NT2/D1 (cell line): Measurements from ENCODE around the gene TBC1D7.

Experiments
- DNase-seq: peaks from one replicate; pipeline ENCODE4 v3.0.0-alpha.2; 2011; ENCODE audit warnings: low read depth, low spot score
- H3K27me3 ChIP-seq: 2 replicates; pipeline ENCODE4 v1.6.0; 2011; ENCODE audit warnings: mild to moderate bottlenecking; ENCODE audit not compliant: insufficient read length, insufficient read depth
- H3K36me3 ChIP-seq: 2 replicates; pipeline ENCODE4 v1.6.1; 2011; ENCODE audit warnings: mild to moderate bottlenecking, low read length, mixed read lengths; ENCODE audit not compliant: insufficient read depth, insufficient read length
- H3K4me1 ChIP-seq: 2 replicates; pipeline ENCODE4 v1.5.1; 2011; ENCODE audit not compliant: insufficient read depth, insufficient read length
- H3K4me3 ChIP-seq: 2 replicates; pipeline ENCODE4 v1.5.1; 2011; ENCODE audit warnings: low read depth; ENCODE audit not compliant: insufficient read length
- H3K9ac ChIP-seq: 2 replicates; pipeline ENCODE4 v1.6.0; 2011; ENCODE audit warnings: low read depth; ENCODE audit not compliant: insufficient read length
- H3K9me3 ChIP-seq: 2 replicates; pipeline ENCODE4 v1.5.1; 2011; ENCODE audit warnings: mild to moderate bottlenecking, low read length; ENCODE audit not compliant: insufficient read depth
- SUZ12 ChIP-seq: IDR thresholded peaks from 2 replicates; pipeline ENCODE4 v1.6.1; 2011; ENCODE audit not compliant: insufficient read length, insufficient read depth; ENCODE audit errors: extremely low read depth
- YY1 ChIP-seq: IDR thresholded peaks from 2 replicates; pipeline ENCODE4 v1.6.1; 2011; ENCODE audit not compliant: insufficient read length, insufficient read depth
- ZNF274 ChIP-seq: IDR thresholded peaks from 2 replicates; pipeline ENCODE4 v1.6.1; 2011; ENCODE audit warnings: mild to moderate bottlenecking, low read depth, low read length

The TBC1D7 gene

DNA sequence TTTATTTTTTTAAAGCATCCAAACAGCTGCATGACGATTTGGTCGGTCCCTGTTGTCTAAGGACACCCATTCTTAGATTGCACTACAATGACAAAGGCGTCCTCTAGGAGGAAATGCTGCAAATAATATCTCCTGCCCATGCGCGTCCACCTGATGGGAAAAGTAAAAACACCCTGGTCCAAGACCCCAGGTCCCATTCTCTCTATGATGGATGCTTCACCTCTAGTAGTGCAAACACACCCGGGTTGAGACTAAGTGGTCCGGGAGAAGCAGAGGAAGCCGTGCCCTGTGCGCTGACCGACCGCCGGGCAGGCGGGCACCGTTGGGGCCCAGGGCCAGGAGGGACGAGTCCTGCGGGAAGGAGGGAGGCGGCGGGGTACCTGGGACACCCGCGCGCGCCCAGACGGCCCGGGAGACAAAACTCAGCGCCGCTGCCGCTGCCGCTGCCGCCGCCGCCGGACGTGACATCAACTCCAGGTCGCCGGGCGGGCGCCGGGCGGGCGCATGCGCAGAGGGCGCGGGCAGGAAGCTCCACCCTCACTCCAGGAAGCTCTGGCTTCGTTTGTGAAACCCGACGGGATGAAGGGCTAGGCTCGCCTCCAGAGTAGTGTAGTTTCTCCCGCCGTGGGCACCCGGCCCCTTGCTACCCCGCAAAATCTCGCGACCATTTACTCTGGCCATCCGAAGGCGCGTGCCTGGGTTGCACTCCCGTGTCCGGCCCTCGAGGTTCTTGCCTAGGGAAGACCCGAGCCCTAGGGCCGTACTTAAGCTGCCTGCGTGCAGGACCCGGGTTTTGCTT is at the start of gene TBC1D7:
Gene TBC1D7, minus strand, starts transcription at position 462 of the 799 bp plus-strand sequence. CDS start 1,639 bp downstream, outside the sequence.
- peak within 1 kb of the TSS; percentile 81 for H3K4me3 ChIP-seq
- TF ChIP-seq YY1: no peak
- TF ChIP-seq ZNF274: no peak
- TF ChIP-seq SUZ12: no peak
- no peaks in the 10 kb centered on the region for H3K27me3 ChIP-seq

DNA sequence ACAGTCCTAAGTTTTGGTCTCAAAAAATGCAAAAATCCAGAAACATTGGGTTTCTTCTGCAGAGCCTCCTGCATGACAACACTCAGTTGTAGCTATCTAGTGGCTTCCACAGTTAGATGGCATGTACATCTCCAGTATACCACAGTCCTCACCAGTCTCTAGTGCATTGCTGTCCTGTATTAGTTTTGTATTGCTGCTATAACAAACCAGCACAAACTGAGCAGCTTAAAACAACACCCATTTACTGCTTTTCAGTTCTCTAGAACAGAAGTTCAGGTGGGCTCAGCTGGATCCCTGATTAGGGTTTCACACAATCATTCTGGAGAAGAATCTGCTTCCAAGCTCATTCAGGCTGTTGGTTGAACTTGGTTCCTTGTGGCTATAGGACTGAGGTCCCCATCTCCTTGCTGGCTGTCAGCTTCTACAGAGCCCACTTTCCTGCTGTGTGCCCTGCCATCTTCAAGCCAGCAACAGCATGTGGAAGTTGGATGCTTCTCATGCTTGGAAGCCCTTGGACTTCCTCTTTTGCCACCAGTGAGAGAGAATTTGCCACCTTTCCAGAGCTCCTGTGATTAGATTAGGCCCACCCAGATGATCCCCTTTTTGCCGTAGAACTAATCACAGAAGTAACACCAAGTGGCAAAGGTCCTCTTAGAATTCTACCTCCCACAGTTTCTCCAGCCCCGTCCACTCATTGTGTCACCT is 48.9 kb upstream of the TBC1D7 start:
- Histone ChIP-seq H3K9ac (no peak overlapping the region), H3K4me3 (no peak overlapping the region), H3K9me3 (no peaks in the 10 kb centered on the region), H3K4me1 (no peaks in the 10 kb centered on the region), H3K36me3 (no peaks in the 10 kb centered on the region), H3K27me3 (no peaks in the 10 kb centered on the region)
- no peak for DNase-seq
- TF ChIP-seq YY1 (no peak), SUZ12 (no peak), ZNF274 (no peak)

More for the DNA sequence above, at the start of gene TBC1D7:
- Histone ChIP-seq H3K36me3 (peaks cover 18% of the 10 kb centered on the region), H3K9me3 (no peaks in the 10 kb centered on the region), H3K9ac (peak within 1 kb of the TSS; percentile 96), H3K4me1 (no peaks in the 10 kb centered on the region)
- peak; percentile 78 for DNase-seq

DNA sequence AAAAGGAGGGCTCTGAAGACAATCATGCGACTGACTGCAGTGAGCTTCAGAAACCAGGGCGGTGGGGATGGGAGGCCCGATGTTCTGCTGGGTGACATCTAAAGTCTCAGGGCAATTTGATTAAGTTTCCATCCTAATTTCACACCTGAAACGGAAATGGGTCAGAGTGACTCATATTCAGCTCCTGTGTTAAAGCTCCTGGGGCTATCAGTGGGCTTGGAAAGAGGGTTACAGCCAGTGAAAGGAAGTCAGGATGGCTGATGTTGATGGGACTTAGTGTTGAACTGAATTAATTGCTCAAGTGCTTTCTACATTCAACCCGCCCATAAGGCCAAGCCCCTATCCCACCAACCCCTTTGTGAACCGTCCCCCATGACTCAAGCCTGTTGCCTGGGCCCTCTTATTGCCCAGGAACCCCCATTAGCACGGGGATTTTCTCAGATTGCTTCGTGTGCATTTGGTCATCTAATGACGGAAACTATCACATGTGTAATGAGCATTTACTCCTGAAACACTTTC is 47.1 kb upstream of the TBC1D7 start:
- DNase-seq: no peak
- H3K36me3 ChIP-seq: no peaks in the 10 kb centered on the region
- H3K9ac ChIP-seq: no peak overlapping the region
- no peak for TF ChIP-seq SUZ12
- no peak for TF ChIP-seq YY1
- TF ChIP-seq ZNF274: no peak
- H3K4me1 ChIP-seq: no peaks in the 10 kb centered on the region
- H3K4me3 ChIP-seq: no peak overlapping the region
- H3K9me3 ChIP-seq: no peaks in the 10 kb centered on the region
- no peaks in the 10 kb centered on the region for H3K27me3 ChIP-seq

DNA sequence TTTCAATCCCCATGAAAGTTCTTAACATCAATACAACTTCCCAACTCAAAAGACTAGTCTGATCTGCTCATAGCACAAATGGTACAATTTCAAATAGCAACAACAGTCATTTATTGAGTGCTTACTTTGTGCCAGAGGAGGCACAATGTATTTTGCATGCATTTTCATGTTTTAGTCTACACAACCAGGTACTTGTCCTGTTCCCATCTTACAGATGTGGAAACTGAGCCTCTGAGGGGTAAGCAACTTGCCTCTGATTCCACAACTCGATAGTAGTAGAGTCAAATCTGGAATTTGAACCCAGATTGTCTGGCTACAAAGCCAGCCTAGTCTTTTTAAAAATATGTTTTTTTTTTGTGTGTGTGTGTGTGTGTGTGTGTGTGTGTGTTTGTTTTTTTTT is 45.6 kb upstream of the TBC1D7 start:
- no peak for DNase-seq
- Histone ChIP-seq H3K36me3 (no peaks in the 10 kb centered on the region), H3K9me3 (no peaks in the 10 kb centered on the region), H3K4me1 (no peaks in the 10 kb centered on the region), H3K9ac (no peak overlapping the region), H3K27me3 (no peaks in the 10 kb centered on the region), H3K4me3 (no peak overlapping the region)
- TF ChIP-seq SUZ12 (no peak), ZNF274 (no peak), YY1 (no peak)

DNA sequence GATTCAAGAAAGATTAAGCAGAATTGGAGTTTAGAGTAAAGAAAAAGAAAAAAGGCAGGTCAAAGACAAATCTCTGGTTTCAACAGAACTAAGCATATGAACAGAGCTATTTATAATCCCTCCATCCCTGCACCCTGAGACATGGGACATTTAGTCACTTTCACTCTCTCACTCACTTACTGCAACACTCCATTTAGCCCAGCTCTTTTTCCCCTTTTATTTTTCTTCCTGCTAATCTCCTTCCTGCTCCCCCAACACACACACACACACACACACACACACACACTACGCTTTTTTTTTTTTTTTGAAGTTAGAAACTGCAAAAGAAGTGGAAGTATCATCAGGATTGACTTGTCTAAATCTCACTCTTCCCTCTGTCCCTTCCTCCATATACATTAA is 45.1 kb upstream of the TBC1D7 start:
- DNase-seq: no peak

DNA sequence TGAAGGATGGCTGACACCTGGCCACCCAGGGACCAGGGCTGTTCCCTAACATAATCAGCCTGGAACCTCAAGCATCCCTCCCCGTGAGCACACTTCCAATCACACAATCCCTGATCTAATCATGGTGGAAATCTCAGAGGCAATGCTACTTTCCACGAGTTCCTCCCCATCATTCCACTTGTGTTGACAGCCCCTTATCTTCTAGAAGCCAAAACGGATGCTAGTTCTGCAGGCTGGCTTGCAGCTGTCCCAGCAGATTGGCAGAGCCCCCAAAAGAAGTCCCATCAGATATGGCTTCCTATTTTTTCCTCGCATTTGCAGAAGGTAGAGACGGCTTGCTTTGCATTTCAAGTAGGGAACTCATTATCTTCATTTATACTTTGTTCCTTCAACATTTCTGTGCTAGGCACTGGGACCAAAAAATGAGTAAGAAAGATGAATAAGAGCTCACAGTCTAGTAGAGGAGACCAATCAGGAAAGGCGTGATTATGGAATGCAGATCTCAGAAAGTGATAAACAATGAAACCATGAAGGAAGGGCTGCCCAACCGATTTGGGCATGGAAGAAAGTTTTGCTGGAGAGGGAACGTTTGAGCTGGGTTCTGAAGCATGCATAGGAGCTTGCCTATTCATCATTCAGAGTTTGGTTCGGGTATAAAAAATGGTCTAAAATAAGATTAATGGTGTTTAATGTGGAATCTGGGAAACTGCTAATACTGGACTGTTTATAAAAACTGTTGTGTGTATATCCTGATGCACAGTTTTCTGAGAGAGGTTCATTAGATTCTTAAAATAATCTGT is 44.6 kb upstream of the TBC1D7 start:
- no peaks in the 10 kb centered on the region for H3K27me3 ChIP-seq
- no peaks in the 10 kb centered on the region for H3K9me3 ChIP-seq
- H3K9ac ChIP-seq: no peak overlapping the region
- H3K4me1 ChIP-seq: no peaks in the 10 kb centered on the region
- DNase-seq: no peak
- TF ChIP-seq YY1: no peak
- TF ChIP-seq SUZ12: no peak
- TF ChIP-seq ZNF274: no peak
- H3K4me3 ChIP-seq: no peak overlapping the region
- no peaks in the 10 kb centered on the region for H3K36me3 ChIP-seq

More for the DNA sequence above, 45.1 kb upstream of the TBC1D7 start:
- no peaks in the 10 kb centered on the region for H3K36me3 ChIP-seq
- no peaks in the 10 kb centered on the region for H3K27me3 ChIP-seq
- H3K4me1 ChIP-seq: no peaks in the 10 kb centered on the region
- no peak overlapping the region for H3K4me3 ChIP-seq
- TF ChIP-seq SUZ12 (no peak), YY1 (no peak), ZNF274 (no peak)
- no peak overlapping the region for H3K9ac ChIP-seq
- no peaks in the 10 kb centered on the region for H3K9me3 ChIP-seq

DNA sequence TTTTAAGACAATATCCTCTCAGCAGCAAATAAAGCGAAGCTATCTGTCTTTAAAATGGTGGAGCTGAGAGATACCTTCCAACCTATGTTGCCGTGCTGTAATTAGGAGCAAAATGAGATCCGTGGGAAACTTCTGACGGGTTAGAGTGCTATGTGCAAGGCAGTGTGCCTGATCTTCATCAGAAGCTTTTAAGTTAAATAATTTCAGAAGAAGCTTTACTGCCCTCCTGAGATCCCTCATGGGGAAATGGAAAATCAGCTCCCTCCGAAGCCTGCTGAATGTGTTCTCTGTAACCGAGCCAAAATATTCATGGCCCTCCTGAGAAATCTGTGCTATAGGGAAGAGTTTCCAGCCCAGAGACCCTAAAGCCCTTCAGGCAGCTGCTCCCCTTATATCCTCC is 43.7 kb upstream of the TBC1D7 start:
- Histone ChIP-seq H3K4me1 (no peaks in the 10 kb centered on the region), H3K27me3 (no peaks in the 10 kb centered on the region), H3K36me3 (no peaks in the 10 kb centered on the region), H3K4me3 (no peak overlapping the region), H3K9me3 (no peaks in the 10 kb centered on the region), H3K9ac (no peak overlapping the region)
- no peak for DNase-seq
- no peak for TF ChIP-seq YY1
- no peak for TF ChIP-seq ZNF274
- no peak for TF ChIP-seq SUZ12
